Measurements from ENCODE around the gene GALR2.
A peak's percentile ranks its signal among the peaks of the same experiment; 100 is the strongest.
"Not testable (repeated sequence)": the region's sequence is repeated elsewhere in the genome, so short reads cannot be mapped to it uniquely, and the experiment has no call there.

The GALR2 gene

GRCh38 chr17:76074390-76075363, at the start of gene GALR2:
TSS of gene GALR2 (plus strand) at chr17:76074781. CDS start at chr17:76074884, 103 bp downstream.
- DNase-seq (ENCODE audit: low spot score in 2 of 2) (no peak), ATAC-seq (no peak)
- H3K27ac Mint-ChIP-seq: no peak within 1 kb of the TSS
- H3K4me3 Mint-ChIP-seq: peak within 1 kb of the TSS; percentile 68
- H3K36me3 Mint-ChIP-seq: peaks cover 27% of the 10 kb centered on the region
- peaks cover 40% of the 10 kb centered on the region for H3K4me1 Mint-ChIP-seq
- no peaks in the 10 kb centered on the region for H3K9me3 Mint-ChIP-seq

- no peak overlapping the region for H3K4me3 Mint-ChIP-seq
- DNase-seq (ENCODE audit: low spot score in 2 of 2): no peak
- no peak overlapping the region for H3K27ac Mint-ChIP-seq
- no peaks in the 10 kb centered on the region for H3K36me3 Mint-ChIP-seq
- ATAC-seq: no peak
- peaks cover 12% of the 10 kb centered on the region for H3K4me1 Mint-ChIP-seq
- H3K9me3 Mint-ChIP-seq: no peaks in the 10 kb centered on the region
Measured at GRCh38 chr17:76025294-76025693, 49.3 kb upstream of the GALR2 start.

- H3K9me3 Mint-ChIP-seq: no peaks in the 10 kb centered on the region
- H3K36me3 Mint-ChIP-seq: no peaks in the 10 kb centered on the region
- DNase-seq (ENCODE audit: low spot score in 2 of 2) (no peak), ATAC-seq (no peak)
- peaks cover 11% of the 10 kb centered on the region for H3K4me1 Mint-ChIP-seq
- no peak overlapping the region for H3K27ac Mint-ChIP-seq
- H3K4me3 Mint-ChIP-seq: no peak overlapping the region
Measured at GRCh38 chr17:76026714-76027158, 47.8 kb upstream of the GALR2 start.

GRCh38 chr17:76027159-76027839, 47.3 kb upstream of the GALR2 start, which contains the start of gene EVPL:
TSS of gene EVPL (minus strand) at chr17:76027306. CDS start at chr17:76027198, 108 bp downstream.
- ATAC-seq (no peak), DNase-seq (ENCODE audit: low spot score in 2 of 2) (no peak)
- Mint-ChIP-seq H3K4me1 (peaks cover 11% of the 10 kb centered on the region), H3K27ac (no peak within 1 kb of the TSS), H3K4me3 (no peak within 1 kb of the TSS), H3K36me3 (no peaks in the 10 kb centered on the region), H3K9me3 (no peaks in the 10 kb centered on the region)

GRCh38 chr17:76032073-76032779, 42.4 kb upstream of the GALR2 start:
- DNase-seq (ENCODE audit: low spot score in 2 of 2) (no peak), ATAC-seq (no peak)
- Mint-ChIP-seq H3K9me3 (no peaks in the 10 kb centered on the region), H3K27ac (no peak overlapping the region), H3K4me3 (no peak overlapping the region), H3K4me1 (peaks cover 11% of the 10 kb centered on the region), H3K36me3 (peaks cover 6% of the 10 kb centered on the region)

- H3K4me1 Mint-ChIP-seq: peaks cover 11% of the 10 kb centered on the region
- H3K36me3 Mint-ChIP-seq: peaks cover 12% of the 10 kb centered on the region
- no peak overlapping the region for H3K4me3 Mint-ChIP-seq
- no peaks in the 10 kb centered on the region for H3K9me3 Mint-ChIP-seq
- no peak for DNase-seq (ENCODE audit: low spot score in 2 of 2)
- ATAC-seq: no peak
- H3K27ac Mint-ChIP-seq: no peak overlapping the region
Measured at GRCh38 chr17:76032780-76033108, 41.8 kb upstream of the GALR2 start.

- ATAC-seq: no peak
- no peak for DNase-seq (ENCODE audit: low spot score in 2 of 2)
- Mint-ChIP-seq H3K27ac (no peak overlapping the region), H3K4me1 (peaks cover 11% of the 10 kb centered on the region), H3K9me3 (no peaks in the 10 kb centered on the region), H3K36me3 (peaks cover 16% of the 10 kb centered on the region), H3K4me3 (no peak overlapping the region)
Measured at GRCh38 chr17:76033139-76033538, 41.4 kb upstream of the GALR2 start.

GRCh38 chr17:76034428-76035350, 39.9 kb upstream of the GALR2 start:
- Mint-ChIP-seq H3K36me3 (peaks cover 31% of the 10 kb centered on the region), H3K4me1 (peaks cover 4% of the 10 kb centered on the region), H3K27ac (peak overlapping the region; percentile 68), H3K9me3 (no peaks in the 10 kb centered on the region), H3K4me3 (no peak overlapping the region)
- DNase-seq (ENCODE audit: low spot score in 2 of 2) (no peak), ATAC-seq (peak; percentile 33)

- Mint-ChIP-seq H3K9me3 (no peaks in the 10 kb centered on the region), H3K4me3 (no peak overlapping the region), H3K4me1 (no peaks in the 10 kb centered on the region), H3K27ac (no peak overlapping the region), H3K36me3 (peaks cover 49% of the 10 kb centered on the region)
- ATAC-seq (no peak), DNase-seq (ENCODE audit: low spot score in 2 of 2) (no peak)
Measured at GRCh38 chr17:76036497-76037261, 37.9 kb upstream of the GALR2 start.

- Mint-ChIP-seq H3K36me3 (peaks cover 62% of the 10 kb centered on the region), H3K4me1 (no peaks in the 10 kb centered on the region), H3K27ac (peak overlapping the region; percentile 7), H3K9me3 (no peaks in the 10 kb centered on the region), H3K4me3 (no peak overlapping the region)
- ATAC-seq (no peak), DNase-seq (ENCODE audit: low spot score in 2 of 2) (no peak)
Measured at GRCh38 chr17:76038050-76038449, 36.5 kb upstream of the GALR2 start.

- peaks cover 73% of the 10 kb centered on the region for H3K36me3 Mint-ChIP-seq
- DNase-seq (ENCODE audit: low spot score in 2 of 2) (no peak), ATAC-seq (no peak)
- H3K27ac Mint-ChIP-seq: no peak overlapping the region
- H3K4me1 Mint-ChIP-seq: no peaks in the 10 kb centered on the region
- H3K4me3 Mint-ChIP-seq: no peak overlapping the region
- H3K9me3 Mint-ChIP-seq: no peaks in the 10 kb centered on the region
Measured at GRCh38 chr17:76039121-76039520, 35.5 kb upstream of the GALR2 start.

GRCh38 chr17:76040376-76040775, 34.2 kb upstream of the GALR2 start:
- Mint-ChIP-seq H3K36me3 (peaks cover 86% of the 10 kb centered on the region), H3K4me3 (no peak overlapping the region)

GRCh38 chr17:76042868-76043267, 31.7 kb upstream of the GALR2 start:
- H3K27ac Mint-ChIP-seq; H3K4me3 Mint-ChIP-seq; ATAC-seq; H3K4me1 Mint-ChIP-seq; H3K9me3 Mint-ChIP-seq; DNase-seq (ENCODE audit: low spot score in 2 of 2): not testable (repeated sequence)
- H3K36me3 Mint-ChIP-seq: peaks cover 98% of the 10 kb centered on the region

More at GRCh38 chr17:76040376-76040775, 34.2 kb upstream of the GALR2 start:
- H3K9me3 Mint-ChIP-seq: no peaks in the 10 kb centered on the region
- no peaks in the 10 kb centered on the region for H3K4me1 Mint-ChIP-seq
- no peak overlapping the region for H3K27ac Mint-ChIP-seq
- no peak for DNase-seq (ENCODE audit: low spot score in 2 of 2)
- no peak for ATAC-seq
